Breast epithelium (tissue), 4 donors: ENCODE data around the gene PGBD5. TPM values are rescaled to one million over a fixed set of nuclear protein-coding genes. Genes with fewer than 3 reads are reported as not detected.

Experiments
- DNase-seq, 2 donors: peaks; one replicate each; pipeline ENCODE4 v3.0.0-alpha.2; 2019; ENCODE audit warnings: low spot score in 2 of 2
- H3K27ac ChIP-seq, 2 donors: fragments of 200-600 bp; sonication (generic) in 1 of 2; one replicate each; pipeline ENCODE4 v1.5.1; 2016 to 2019; ENCODE audit warnings: mild to moderate bottlenecking in 1 of 2
- H3K27me3 ChIP-seq, 2 donors: fragments of 200-600 bp; sonication (generic) in 1 of 2; one replicate each; pipeline versions ENCODE4 v1.5.1 to v1.6.0; 2017 to 2019; ENCODE audit warnings: control low read depth in 1 of 2, mild to moderate bottlenecking in 1 of 2
- H3K36me3 ChIP-seq: fragments of 200-600 bp; one replicate; pipeline ENCODE4 v1.5.1; 2019
- H3K4me1 ChIP-seq, 2 donors: fragments of 200-600 bp; sonication (generic); one replicate each; pipeline ENCODE4 v1.5.1; 2016 to 2019; ENCODE audit warnings: control low read depth in 1 of 2
- H3K4me3 ChIP-seq, 3 donors: fragments of 200-600 bp; sonication (generic); 1 replicate in 2 of 3; 2 replicates in 1 of 3; pipeline ENCODE4 v1.5.1; 2016 to 2019; ENCODE audit warnings: mild to moderate bottlenecking in 3 of 3, moderate library complexity in 2 of 3
- H3K9me3 ChIP-seq, 2 donors: fragments of 200-600 bp; sonication (generic) in 1 of 2; one replicate each; pipeline ENCODE4 v1.5.1; 2016 to 2019; ENCODE audit warnings: control low read depth in 1 of 2
- POLR2A ChIP-seq: fragments of 450-650 bp; IDR thresholded peaks from one replicate; pipeline ENCODE4 v1.6.1; 2016; ENCODE audit warnings: antibody characterized with exemption, mild to moderate bottlenecking, moderate library complexity
- POLR2AphosphoS5 ChIP-seq, 3 donors: sonication (generic); formaldehyde crosslinking; IDR thresholded peaks; one replicate each; pipeline ENCODE4 v1.6.1; 2017; ENCODE audit warnings: antibody characterized with exemption in 3 of 3
- intact Hi-C: fragments of 100-400 bp; cut with DNase I; formaldehyde crosslinking; loops from one replicate; pipeline ENCODE4 v1.15.1; 2023; ENCODE audit warnings: low total_unique reads
- total RNA-seq, 3 donors: library from RNA; depleted of rRNA; stranded (reverse); fragments of >200 nt; gene quantifications; one replicate each; pipeline ENCODE4 v1.1.0, GENCODE V29; 2016
- TF ChIP-seq, protein P1 (sequence below), 3 donors: fragments of 450-650 bp; IDR thresholded peaks; one replicate each; pipeline ENCODE4 v1.5.1; 2016 to 2017; ENCODE audit warnings: antibody characterized with exemption in 3 of 3, mild to moderate bottlenecking in 3 of 3, moderate library complexity in 3 of 3

PGBD5 gene
- total RNA-seq, 3 donors from 2014 or later: 0.48 to 0.98 (median 0.59) TPM

DNA sequence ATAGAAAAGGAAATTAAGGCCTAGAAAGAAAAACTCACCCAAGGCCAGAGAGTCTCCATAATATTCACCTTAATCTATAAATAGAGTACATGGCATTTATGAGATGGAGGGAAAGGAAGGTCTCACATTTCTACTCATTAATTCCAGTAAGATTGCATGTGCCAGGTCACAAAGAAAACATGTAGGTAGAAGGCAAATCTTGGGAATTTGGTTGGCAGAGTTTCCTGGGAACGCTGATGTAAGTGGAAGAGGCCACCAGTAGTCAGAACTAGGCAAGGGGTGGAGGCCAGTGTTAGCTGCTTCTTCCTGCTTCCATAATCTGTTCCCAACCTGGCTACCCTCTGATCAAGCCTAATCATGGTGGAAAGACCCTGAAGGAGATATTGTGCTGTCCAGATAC, 29.2 kb upstream of the PGBD5 start:
- Histone ChIP-seq H3K4me3 (no peak overlapping the region), H3K4me1 (no peaks in the 10 kb centered on the region), H3K9me3 (no peaks in the 10 kb centered on the region), H3K36me3 (no peaks in the 10 kb centered on the region), H3K27me3 (peaks cover 0 to 3% of the 10 kb centered on the region in 2 donors), H3K27ac (no peak overlapping the region)
- TF ChIP-seq POLR2A (no peak), POLR2AphosphoS5 (IDR thresholded peaks at IDR 0.05) (no peak)
- TF ChIP-seq, protein P1, sequence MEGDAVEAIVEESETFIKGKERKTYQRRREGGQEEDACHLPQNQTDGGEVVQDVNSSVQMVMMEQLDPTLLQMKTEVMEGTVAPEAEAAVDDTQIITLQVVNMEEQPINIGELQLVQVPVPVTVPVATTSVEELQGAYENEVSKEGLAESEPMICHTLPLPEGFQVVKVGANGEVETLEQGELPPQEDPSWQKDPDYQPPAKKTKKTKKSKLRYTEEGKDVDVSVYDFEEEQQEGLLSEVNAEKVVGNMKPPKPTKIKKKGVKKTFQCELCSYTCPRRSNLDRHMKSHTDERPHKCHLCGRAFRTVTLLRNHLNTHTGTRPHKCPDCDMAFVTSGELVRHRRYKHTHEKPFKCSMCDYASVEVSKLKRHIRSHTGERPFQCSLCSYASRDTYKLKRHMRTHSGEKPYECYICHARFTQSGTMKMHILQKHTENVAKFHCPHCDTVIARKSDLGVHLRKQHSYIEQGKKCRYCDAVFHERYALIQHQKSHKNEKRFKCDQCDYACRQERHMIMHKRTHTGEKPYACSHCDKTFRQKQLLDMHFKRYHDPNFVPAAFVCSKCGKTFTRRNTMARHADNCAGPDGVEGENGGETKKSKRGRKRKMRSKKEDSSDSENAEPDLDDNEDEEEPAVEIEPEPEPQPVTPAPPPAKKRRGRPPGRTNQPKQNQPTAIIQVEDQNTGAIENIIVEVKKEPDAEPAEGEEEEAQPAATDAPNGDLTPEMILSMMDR (IDR thresholded peaks at IDR 0.05): no peak
- no peak for DNase-seq
- intact Hi-C loops: no loop called here

DNA sequence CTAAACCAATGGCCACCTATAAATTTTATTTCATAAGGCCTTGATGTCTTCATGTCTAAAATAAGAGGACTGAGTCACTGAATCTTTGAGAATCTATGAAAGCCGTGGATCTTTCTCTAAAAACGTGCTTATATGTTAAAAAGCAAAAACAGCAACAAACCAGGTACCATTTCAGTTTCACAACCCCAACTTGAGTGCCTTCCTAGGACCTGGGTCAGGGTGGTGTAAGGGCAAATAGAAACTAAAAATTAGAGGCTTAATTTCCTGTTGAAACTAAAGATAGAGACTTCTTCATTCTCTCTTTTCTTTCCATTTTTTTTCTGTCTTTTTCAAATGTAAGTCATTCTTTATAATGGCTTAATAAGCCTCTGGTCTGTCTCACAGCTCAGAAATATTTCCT, 27.2 kb upstream of the PGBD5 start:
- Histone ChIP-seq H3K36me3 (no peaks in the 10 kb centered on the region), H3K9me3 (no peaks in the 10 kb centered on the region), H3K4me3 (no peak overlapping the region), H3K27ac (no peak overlapping the region), H3K27me3 (no peaks in the 10 kb centered on the region), H3K4me1 (no peaks in the 10 kb centered on the region)
- intact Hi-C loops: no loop called here
- no peak for DNase-seq
- TF ChIP-seq POLR2A: no peak
- TF ChIP-seq, protein P1 (IDR thresholded peaks at IDR 0.05): no peak
- no peak for TF ChIP-seq POLR2AphosphoS5 (IDR thresholded peaks at IDR 0.05)

DNA sequence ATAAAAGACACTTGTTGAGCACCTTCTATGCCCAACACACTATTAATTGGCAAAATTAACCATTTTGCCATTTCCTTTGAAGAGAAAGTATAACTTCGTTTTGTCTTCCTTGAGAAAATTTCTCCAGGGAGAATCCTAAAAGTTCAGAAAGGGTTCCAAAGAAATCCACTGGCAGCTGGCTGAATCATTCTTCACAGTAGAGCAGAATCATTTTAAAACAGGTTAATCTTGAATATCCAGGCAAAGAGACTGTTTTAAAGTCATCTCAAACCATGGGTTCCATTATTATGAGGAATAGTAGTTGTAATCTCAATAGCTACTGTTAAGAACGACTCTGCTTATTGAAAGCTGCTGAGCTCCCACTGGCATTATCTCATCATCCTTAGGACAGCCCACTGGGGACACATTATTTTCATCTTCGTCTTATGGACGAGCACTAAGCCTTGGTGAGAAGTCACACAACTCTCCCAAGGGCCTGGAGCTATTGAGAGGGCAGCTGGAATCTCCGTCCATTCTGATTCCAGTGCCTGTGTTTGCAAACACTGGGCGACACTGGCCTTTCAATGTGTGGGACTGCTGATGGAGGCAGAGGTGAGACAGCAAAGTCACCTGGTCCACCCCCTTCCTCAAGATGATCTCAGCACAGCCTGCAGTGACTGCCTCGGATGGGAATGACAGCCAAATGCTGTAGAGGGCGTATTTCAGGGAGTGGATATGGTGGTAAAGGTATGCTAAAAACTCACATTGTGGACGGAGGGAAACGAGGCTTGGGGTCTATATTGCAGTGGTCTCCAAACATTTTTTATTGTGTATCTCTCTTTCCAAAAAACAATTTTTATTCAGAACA, 15.3 kb upstream of the PGBD5 start:
- intact Hi-C loops: loop anchor here (10.0 kb wide), 1 partner anchor 1647 kb away; no protein-coding TSS in a partner anchor
- H3K4me1 ChIP-seq: no peaks in the 10 kb centered on the region
- H3K36me3 ChIP-seq: no peaks in the 10 kb centered on the region
- H3K4me3 ChIP-seq: no peak overlapping the region
- DNase-seq: no peak
- TF ChIP-seq, protein P1 (IDR thresholded peaks at IDR 0.05): no peak
- TF ChIP-seq POLR2AphosphoS5 (IDR thresholded peaks at IDR 0.05) (no peak), POLR2A (no peak)
- H3K27ac ChIP-seq: no peak overlapping the region
- H3K9me3 ChIP-seq: peaks cover 5 to 16% of the 10 kb centered on the region in 2 donors
- H3K27me3 ChIP-seq: peaks cover 0 to 25% of the 10 kb centered on the region in 2 donors

DNA sequence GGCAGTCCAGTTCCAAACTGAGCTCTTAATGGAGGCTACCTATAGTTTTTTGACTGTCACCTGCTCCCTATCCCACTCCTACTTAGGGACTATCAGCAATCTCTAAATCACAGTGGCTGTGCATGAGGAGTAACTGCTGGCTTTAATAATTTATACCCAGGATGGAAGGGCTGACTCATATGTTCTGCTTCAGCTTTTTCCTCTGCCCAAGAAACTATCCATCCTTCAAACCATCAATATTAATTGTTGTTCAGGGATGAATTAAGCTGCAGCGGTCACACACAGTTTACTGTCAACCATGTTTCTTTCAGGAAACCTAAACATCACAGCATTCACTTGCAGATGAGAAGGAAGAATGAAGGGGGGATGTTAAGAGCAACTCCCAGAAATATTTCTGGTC, 9.0 kb upstream of the PGBD5 start:
- Histone ChIP-seq H3K9me3 (peaks cover 5 to 11% of the 10 kb centered on the region in 2 donors), H3K4me1 (no peaks in the 10 kb centered on the region), H3K4me3 (no peak overlapping the region), H3K27me3 (peaks cover 0 to 26% of the 10 kb centered on the region in 2 donors), H3K27ac (no peak overlapping the region), H3K36me3 (no peaks in the 10 kb centered on the region)
- DNase-seq: no peak
- intact Hi-C loops: no loop called here
- TF ChIP-seq POLR2AphosphoS5 (IDR thresholded peaks at IDR 0.05): no peak

DNA sequence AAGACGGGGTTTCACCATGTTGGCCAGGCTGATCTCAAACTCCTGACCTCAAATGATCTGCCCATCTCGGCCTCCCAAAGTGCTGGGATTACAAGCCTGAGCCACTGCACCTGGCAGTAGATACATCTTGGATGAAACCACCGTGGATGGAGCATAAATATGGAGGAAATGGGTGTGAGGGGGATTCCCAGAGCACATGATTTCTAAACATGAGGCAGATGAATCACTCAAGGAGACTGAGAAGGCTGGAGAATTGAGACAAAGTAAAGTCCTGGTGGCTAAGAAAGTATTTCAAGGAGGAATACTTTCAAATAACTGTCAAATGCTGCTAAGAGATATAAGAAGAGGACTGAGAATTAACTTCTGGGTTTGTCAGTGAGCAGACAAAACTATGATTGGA, 5.4 kb upstream of the PGBD5 start:
- intact Hi-C loops: loop anchor here (5.0 kb wide), 1 partner anchor 84 kb away; no protein-coding TSS in a partner anchor
- Histone ChIP-seq H3K9me3 (peaks cover 0 to under 1% of the 10 kb centered on the region in 2 donors), H3K4me1 (no peaks in the 10 kb centered on the region), H3K27me3 (peaks cover 0 to 34% of the 10 kb centered on the region in 2 donors), H3K36me3 (no peaks in the 10 kb centered on the region), H3K27ac (no peak overlapping the region), H3K4me3 (no peak overlapping the region)
- DNase-seq: no peak
- no peak for TF ChIP-seq POLR2AphosphoS5 (IDR thresholded peaks at IDR 0.05)
- TF ChIP-seq, protein P1 (IDR thresholded peaks at IDR 0.05): no peak
- TF ChIP-seq POLR2A: no peak
